HCT116 (cell line): ENCODE measurements around the gene BRWD1. TPM values are rescaled to one million over a fixed set of nuclear protein-coding genes. Genes with fewer than 3 reads are reported as not detected.

Source experiments
- ATAC-seq: fragments of 200-7000 bp; cut with Tn5 transposase; 2 replicates; pipeline ENCODE4 v1.9.1; 2020; ENCODE audit warnings: mild to moderate bottlenecking, moderate library complexity
- BruUV-seq: library from RNA; stranded (reverse); fragments of 400-500 nt; replicated peaks from 2 replicates; lab custom pipeline; 2021; lab: Mats Ljungman, UMichigan
- CTCF ChIA-PET: fragments of 300-600 bp; sonication (Branson Sonifier 250); formaldehyde crosslinking; loops from one replicate; lab custom pipeline; 2021; ENCODE audit warnings: antibody characterized with exemption; lab: Charles Lee
- POLR2A ChIA-PET: fragments of 300-600, 350-600 bp; sonication (Branson Sonifier 250); formaldehyde crosslinking; loops from one replicate; lab custom pipeline; 2021; ENCODE audit warnings: antibody characterized with exemption; lab: Charles Lee
- RAD21 ChIA-PET, 2 experiments: fragments of 300-600 bp; sonication (Branson Sonifier 250); formaldehyde crosslinking; loops; one replicate each; lab custom pipeline; 2023; ENCODE audit warnings: low total read pairs in 2 of 2; ENCODE audit not compliant: uncharacterized antibody in 2 of 2, unreplicated experiment in 2 of 2, low non-redundant PET in 1 of 2; lab: Charles Lee
- DNase-seq: peaks from one replicate; pipeline ENCODE4 v3.0.0-alpha.2; 2010; ENCODE audit warnings: low read depth, low spot score
- H2AFZ ChIP-seq: fragments of 200-600 bp; shearing (Covaris generic), sonication (generic); 2 replicates; pipeline ENCODE4 v1.6.1; 2017; ENCODE audit warnings: low read depth, mixed run types, mixed read lengths, antibody characterized with exemption, low read length; ENCODE audit not compliant: poor library complexity, severe bottlenecking
- H3K27ac ChIP-seq: 2 replicates; pipeline ENCODE4 v1.5.1; 2012; ENCODE audit warnings: low read depth, low read length
- H3K27me3 ChIP-seq: fragments of 200-600 bp; sonication (generic); 2 replicates; pipeline ENCODE4 v1.6.1; 2016; ENCODE audit warnings: mixed run types, low read length, mixed read lengths; ENCODE audit not compliant: insufficient read depth
- H3K36me3 ChIP-seq, 2 experiments: fragments of 200-500 bp in 1 of 2; fragments of 200-600 bp in 1 of 2; sonication (Bioruptor generic) in 1 of 2; sonication (generic) in 1 of 2; 2 replicates each; pipeline versions ENCODE4 v1.5.1 to v1.6.1; 2014 to 2016; ENCODE audit warnings: low read length in 2 of 2, inconsistent platforms in 1 of 2, mixed read lengths in 1 of 2, mixed run types in 1 of 2; ENCODE audit not compliant: insufficient read depth in 2 of 2, control insufficient read depth in 1 of 2
- H3K4me1 ChIP-seq, 2 experiments: fragments of 200-600 bp in 1 of 2; sonication (generic) in 1 of 2; 2 replicates each; pipeline versions ENCODE4 v1.5.1 to v1.6.1; 2012 to 2017; ENCODE audit warnings: low read length in 2 of 2, inconsistent platforms in 1 of 2, mild to moderate bottlenecking in 1 of 2, mixed read lengths in 1 of 2, mixed run types in 1 of 2, moderate library complexity in 1 of 2; ENCODE audit not compliant: insufficient read depth in 2 of 2, control insufficient read depth in 1 of 2
- H3K4me2 ChIP-seq: fragments of 200-600 bp; sonication (generic); 2 replicates; pipeline ENCODE4 v1.6.1; 2017; ENCODE audit warnings: mixed run types, low read length, mixed read lengths
- H3K4me3 ChIP-seq, 2 experiments: fragments of 200-600 bp in 1 of 2; sonication (generic) in 1 of 2; replicated peaks in 1 of 2; 2 replicates each; pipeline ENCODE4 v1.5.1; 2011 to 2016; ENCODE audit warnings: low read length in 2 of 2, control low read depth in 1 of 2, low read depth in 1 of 2, mild to moderate bottlenecking in 1 of 2, mixed read lengths in 1 of 2, mixed run types in 1 of 2
- H3K79me2 ChIP-seq: fragments of 200-600 bp; sonication (generic); 2 replicates; pipeline ENCODE4 v1.6.1; 2017; ENCODE audit warnings: mild to moderate bottlenecking, mixed run types, low read length, moderate library complexity, mixed read lengths; ENCODE audit not compliant: insufficient read depth
- H3K9ac ChIP-seq: fragments of 200-600 bp; sonication (generic); 2 replicates; pipeline ENCODE4 v1.6.1; 2016; ENCODE audit warnings: low read length, mixed read lengths
- H3K9me2 ChIP-seq: fragments of 200-600 bp; sonication (generic), shearing (Covaris generic); 2 replicates; pipeline ENCODE4 v1.6.1; 2017; ENCODE audit warnings: mixed run types, mild to moderate bottlenecking, moderate library complexity; ENCODE audit not compliant: insufficient read depth
- H3K9me3 ChIP-seq, 2 experiments: fragments of 200-500 bp in 1 of 2; fragments of 200-600 bp in 1 of 2; sonication (Bioruptor generic) in 1 of 2; sonication (generic) in 1 of 2; 2 replicates each; pipeline ENCODE4 v1.6.1; 2014 to 2017; ENCODE audit warnings: low read length in 2 of 2, mixed read lengths in 2 of 2, inconsistent platforms in 1 of 2, low read depth in 1 of 2, mild to moderate bottlenecking in 1 of 2, mixed run types in 1 of 2, moderate library complexity in 1 of 2; ENCODE audit not compliant: control insufficient read depth in 1 of 2, insufficient read depth in 1 of 2
- H4K20me1 ChIP-seq: fragments of 200-600 bp; sonication (generic), shearing (Covaris generic); 2 replicates; pipeline ENCODE4 v1.6.1; 2017; ENCODE audit warnings: mixed run types, mild to moderate bottlenecking, moderate library complexity; ENCODE audit not compliant: insufficient read depth
- CTCF ChIP-seq, 3 experiments: fragments of 200-600 bp in 1 of 3; sonication (generic) in 1 of 3; IDR thresholded peaks in 2 of 3; conservative IDR thresholded peaks in 1 of 3; 2 replicates each; pipeline ENCODE4 v1.5.1; 2012 to 2017; ENCODE audit warnings: low read depth in 2 of 3, low read length in 2 of 3, antibody characterized with exemption in 1 of 3, borderline replicate concordance in 1 of 3, control low read depth in 1 of 3, mild to moderate bottlenecking in 1 of 3, mixed read lengths in 1 of 3, mixed run types in 1 of 3, moderate library complexity in 1 of 3; ENCODE audit not compliant: insufficient read depth in 1 of 3
- EGR1 ChIP-seq: IDR thresholded peaks from 2 replicates; pipeline ENCODE4 v1.6.1; 2012; ENCODE audit warnings: low read depth
- ELF1 ChIP-seq: IDR thresholded peaks from 2 replicates; pipeline ENCODE4 v1.6.1; 2012; ENCODE audit warnings: low read depth, borderline replicate concordance
- EZH2phosphoT487 ChIP-seq: fragments of 200-600 bp; IDR thresholded peaks from 2 replicates; pipeline ENCODE4 v1.6.1; 2018; ENCODE audit warnings: antibody characterized with exemption, borderline replicate concordance
- FOSL1 ChIP-seq: IDR thresholded peaks from 2 replicates; pipeline ENCODE4 v1.6.1; 2012; ENCODE audit warnings: low read depth
- JUND ChIP-seq: IDR thresholded peaks from 2 replicates; pipeline ENCODE4 v1.6.1; 2012
- POLR2AphosphoS5 ChIP-seq: IDR thresholded peaks from 2 replicates; pipeline ENCODE4 v1.6.1; 2011; ENCODE audit warnings: mild to moderate bottlenecking, low read depth, low read length, moderate library complexity
- REST ChIP-seq: IDR thresholded peaks from 2 replicates; pipeline ENCODE4 v1.6.1; 2012; ENCODE audit warnings: low read depth
- SP1 ChIP-seq: IDR thresholded peaks from 2 replicates; pipeline ENCODE4 v1.6.1; 2012; ENCODE audit warnings: low read depth
- SRF ChIP-seq: IDR thresholded peaks from 2 replicates; pipeline ENCODE4 v1.6.1; 2012; ENCODE audit warnings: low read depth
- ZBTB33 ChIP-seq: IDR thresholded peaks from 2 replicates; pipeline ENCODE4 v1.6.1; 2011; ENCODE audit warnings: mild to moderate bottlenecking, low read length, moderate library complexity; ENCODE audit not compliant: insufficient replicate concordance; ENCODE audit errors: extremely low read depth
- ZFX ChIP-seq: fragments of 450-650 bp; IDR thresholded peaks from 2 replicates; pipeline ENCODE4 v1.6.1; 2017
- ZNF274 ChIP-seq: fragments of 200-500 bp; sonication (Bioruptor generic); IDR thresholded peaks from 2 replicates; pipeline ENCODE4 v1.6.1; 2014; ENCODE audit warnings: mild to moderate bottlenecking, low read depth, low read length, inconsistent platforms
- intact Hi-C: fragments of 100-400 bp; cut with micrococcal nuclease; formaldehyde crosslinking; loops from 2 replicates; pipeline ENCODE4 v1.10.0; 2022
- total RNA-seq: library from RNA; stranded (reverse); gene quantifications from one replicate; pipeline ENCODE4 v1.2.1, GENCODE V29; 2021; ENCODE audit not compliant: unreplicated experiment

BRWD1 gene
- total RNA-seq, 1 experiment from 2014 or later = 33.1 TPM

GRCh38 chr21:39169906-39170305 is 143.5 kb downstream of the BRWD1 start:
- Histone ChIP-seq H3K36me3 (peaks cover 12 to 28% of the 10 kb centered on the region in 2 experiments; a peak in 3 of 4 replicates), H3K4me1 (no peaks in the 10 kb centered on the region), H3K9ac (no peak overlapping the region), H3K27ac (no peak overlapping the region), H3K4me3 (no peak overlapping the region), H4K20me1 (no peaks in the 10 kb centered on the region), H3K79me2 (peaks cover 6% of the 10 kb centered on the region; the same call in 1 of the 2 replicates), H3K27me3 (no peaks in the 10 kb centered on the region), H3K9me2 (no peaks in the 10 kb centered on the region), H3K9me3 (peaks cover 2 to 3% of the 10 kb centered on the region in 2 experiments; a peak in 1 of 4 replicates), H3K4me2 (no peak overlapping the region), H2AFZ (no peak overlapping the region)
- intact Hi-C loops = no loop called here
- DNase-seq (no peak), ATAC-seq (no peak)
- ChIA-PET RAD21 (no interaction called here), POLR2A (no interaction called here), CTCF (no interaction called here)
- TF ChIP-seq ZFX (no peak), SRF (no peak), SP1 (no peak), ZBTB33 (no peak)
- no TSS peak for BruUV-seq

GRCh38 chr21:39168800-39169199 is 144.6 kb downstream of the BRWD1 start:
- DNase-seq (no peak), ATAC-seq (no peak)
- Histone ChIP-seq H4K20me1 (no peaks in the 10 kb centered on the region), H3K9ac (no peak overlapping the region), H3K4me1 (no peaks in the 10 kb centered on the region), H3K79me2 (no peaks in the 10 kb centered on the region), H3K4me3 (no peak overlapping the region), H3K9me3 (peaks cover 3 to 8% of the 10 kb centered on the region in 2 experiments; a peak in 2 of 4 replicates), H3K27me3 (no peaks in the 10 kb centered on the region), H3K36me3 (peaks cover 5 to 16% of the 10 kb centered on the region in 2 experiments; a peak in 2 of 4 replicates), H2AFZ (no peak overlapping the region), H3K27ac (no peak overlapping the region), H3K4me2 (no peak overlapping the region), H3K9me2 (no peaks in the 10 kb centered on the region)
- intact Hi-C loops = no loop called here
- ChIA-PET POLR2A (no interaction called here), RAD21 (no interaction called here), CTCF (no interaction called here)
- BruUV-seq = no TSS peak
- TF ChIP-seq FOSL1 (no peak), ZNF274 (no peak), REST (no peak), ELF1 (no peak), JUND (no peak), EGR1 (no peak), EZH2phosphoT487 (no peak), SP1 (no peak), CTCF (IDR thresholded peaks at IDR 0.05 in 2 of 3, conservative IDR thresholded peaks at IDR 0.05 in 1 of 3; ENCODE audit: borderline replicate concordance in 1 of 3, insufficient read depth in 1 of 3, low read depth in 2 of 3, low read length in 2 of 3) (no peak), ZFX (no peak), SRF (no peak), POLR2AphosphoS5 (no peak)
